DMS53 treated with DMSO at 0.1 percent for 48 hours (cell line): ENCODE data around the gene DNAH17.
A peak's percentile ranks its signal among the peaks of the same experiment; 100 is the strongest.

Source experiments
- DNase-seq: peaks from one replicate; lab custom pipeline; 2025; ENCODE audit not compliant: unreplicated experiment; lab: John Stamatoyannopoulos, UW

The DNAH17 gene

DNA sequence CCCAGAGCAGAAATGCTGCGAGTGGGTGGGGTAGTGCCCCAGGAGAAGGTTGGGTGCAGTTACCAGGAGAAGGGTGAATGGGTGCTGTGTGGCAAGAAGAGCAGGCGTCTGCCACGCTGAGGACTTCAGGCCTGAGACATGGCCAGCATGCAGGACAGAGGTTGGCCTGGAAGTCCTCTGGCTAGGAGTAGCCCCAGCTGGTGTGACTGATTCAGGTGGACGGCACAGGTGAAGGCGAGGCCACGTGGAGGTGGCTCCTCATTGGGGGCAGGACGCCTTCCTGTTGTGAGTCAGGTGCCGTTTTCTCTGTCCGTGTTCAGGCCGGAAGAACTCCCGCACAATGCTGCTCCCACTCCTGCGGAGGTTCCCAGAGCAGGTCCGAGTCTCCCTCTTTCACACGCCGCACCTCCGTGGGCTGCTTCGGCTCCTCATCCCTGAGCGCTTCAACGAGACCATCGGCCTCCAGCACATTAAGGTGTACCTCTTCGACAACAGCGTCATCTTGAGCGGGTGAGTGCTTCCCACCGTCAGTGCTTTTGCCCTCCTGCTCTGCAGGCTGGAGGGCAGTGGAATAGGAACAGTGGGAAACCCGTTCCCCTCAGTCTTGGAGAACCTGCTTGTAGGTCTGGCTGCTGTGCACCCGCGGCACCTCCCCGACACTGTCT is 178.0 kb downstream of the DNAH17 start:
- DNase-seq = peak; percentile 68

GRCh38 chr17:78398390-78398789 is 178.8 kb downstream of the DNAH17 start:
- DNase-seq = no peak

DNA sequence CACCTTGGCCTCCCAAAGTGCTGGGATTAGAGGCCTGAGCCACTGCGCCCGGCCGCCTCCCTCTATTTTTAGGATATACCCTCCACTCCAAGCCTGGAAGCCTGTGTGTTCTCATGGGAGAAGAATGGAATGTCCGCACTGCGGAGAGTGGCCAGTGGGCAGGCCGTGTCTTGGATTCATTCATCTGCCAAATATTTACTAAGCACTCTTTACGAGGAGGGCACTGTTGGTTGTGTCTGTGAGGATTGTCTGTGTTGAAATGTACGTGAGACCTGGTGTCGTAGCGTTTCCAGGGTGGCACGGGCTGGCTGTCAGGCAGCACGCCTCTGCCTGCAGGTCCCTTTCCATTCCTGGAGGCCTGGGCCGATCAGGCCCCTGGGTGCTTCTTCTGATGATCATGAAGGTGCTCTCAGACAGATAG is 179.5 kb downstream of the DNAH17 start:
- DNase-seq = peak; percentile 69

- DNase-seq = no peak
These were observed 180.5 kb downstream of the DNAH17 start for GRCh38 chr17:78396441-78397337.

DNA sequence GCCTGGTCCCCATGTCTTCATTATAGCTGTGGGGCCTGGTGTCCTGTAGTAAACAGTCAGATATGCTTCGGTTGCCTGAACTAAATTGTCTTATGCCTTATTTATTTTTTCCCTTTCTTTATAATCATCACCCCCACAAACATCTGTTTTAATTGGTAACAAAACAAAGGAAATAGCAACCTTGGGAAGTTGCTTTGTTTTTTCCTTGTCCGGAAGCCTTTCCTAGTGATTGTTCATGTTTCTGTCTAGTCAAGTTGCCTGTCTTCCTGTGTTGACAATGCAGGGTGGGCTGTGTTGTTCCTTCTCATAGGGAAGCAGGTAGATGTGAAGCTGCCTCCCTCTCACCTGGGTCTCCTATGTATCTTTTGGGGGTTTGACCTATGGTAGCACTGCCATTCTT is 182.0 kb downstream of the DNAH17 start:
- DNase-seq = no peak

GRCh38 chr17:78394209-78394608 is 183.0 kb downstream of the DNAH17 start:
- peak; percentile 98 for DNase-seq

DNA sequence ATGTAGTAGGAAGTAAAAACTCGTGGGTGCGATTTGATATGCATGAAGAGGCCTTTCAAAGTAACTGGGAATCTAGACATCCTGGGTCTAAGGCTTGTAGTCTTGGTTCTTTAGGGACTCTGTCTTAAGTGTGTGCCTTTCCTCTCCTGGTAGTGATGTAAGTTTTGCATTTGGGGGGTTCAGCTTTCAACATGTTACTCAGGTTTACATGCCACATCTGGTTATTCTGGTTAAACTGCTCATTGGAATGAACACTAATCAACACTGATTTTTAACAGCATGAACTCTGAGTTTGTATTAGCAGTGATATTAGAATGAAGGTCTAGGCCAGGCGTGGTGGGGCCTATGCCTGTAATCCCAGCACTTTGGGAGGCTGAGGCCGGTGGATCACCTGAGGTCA is 183.6 kb downstream of the DNAH17 start:
- no peak for DNase-seq

- no peak for DNase-seq
These were observed 184.9 kb downstream of the DNAH17 start for GRCh38 chr17:78392295-78392694.

DNA sequence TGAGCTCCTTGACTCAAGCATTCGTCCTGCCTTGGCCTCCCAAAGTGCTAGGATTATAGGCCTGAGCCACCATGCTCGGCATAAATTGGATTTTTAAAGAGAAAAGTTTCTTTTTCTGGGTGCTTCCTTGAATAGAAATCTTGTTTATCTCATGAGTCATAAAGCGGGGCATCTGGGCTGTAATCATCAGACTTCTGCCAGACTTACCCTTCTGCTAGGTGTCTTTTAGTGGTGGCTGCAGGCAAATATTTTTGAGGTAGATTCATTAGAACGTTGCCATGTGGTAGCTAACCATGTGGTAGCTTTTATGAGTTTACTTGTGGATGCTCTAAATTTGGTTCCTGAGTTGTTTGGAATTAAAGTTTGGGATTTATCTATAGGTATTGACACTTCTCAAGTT is 185.4 kb downstream of the DNAH17 start:
- DNase-seq = no peak

- DNase-seq = no peak
These were observed 186.2 kb downstream of the DNAH17 start for GRCh38 chr17:78391051-78391431.

DNA sequence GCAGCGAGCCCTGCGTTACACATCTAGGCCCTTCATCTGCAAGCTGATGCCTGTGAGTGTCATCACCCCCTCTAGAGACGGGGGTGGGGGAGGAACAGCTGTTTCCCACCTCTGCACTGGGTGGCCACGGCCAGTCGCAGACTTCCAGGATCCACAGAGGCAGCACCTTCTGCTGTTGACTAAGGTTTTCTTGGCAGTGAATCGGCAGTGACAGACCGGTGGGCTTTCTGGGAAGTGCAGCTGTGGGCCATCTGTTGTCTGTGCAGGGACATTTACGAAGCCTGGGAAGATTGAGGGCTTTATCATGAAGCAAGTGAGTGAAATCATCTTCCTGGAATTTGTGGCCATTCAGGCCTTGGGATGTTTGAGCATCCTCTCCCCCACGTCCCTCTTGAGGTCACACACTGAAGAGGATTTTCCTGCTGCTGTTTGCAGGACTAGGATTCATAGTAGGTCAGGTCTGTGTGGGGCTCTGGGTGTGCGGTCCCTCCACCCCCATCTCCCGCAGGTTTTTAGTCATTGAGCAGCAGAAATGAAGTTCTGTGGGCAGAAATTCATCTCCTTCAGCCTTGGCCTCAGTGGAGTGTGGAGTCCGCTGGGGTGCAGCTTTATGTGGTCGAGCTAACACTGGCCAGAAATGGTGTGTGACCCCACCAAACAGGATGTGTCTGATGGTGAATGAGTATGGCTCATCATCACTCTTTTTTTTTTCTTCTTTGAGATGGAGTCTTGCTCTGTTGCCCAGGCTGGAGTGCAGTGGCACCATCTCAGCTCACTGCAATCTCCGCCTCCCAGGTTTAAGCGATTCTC is 186.8 kb downstream of the DNAH17 start:
- DNase-seq = no peak

DNA sequence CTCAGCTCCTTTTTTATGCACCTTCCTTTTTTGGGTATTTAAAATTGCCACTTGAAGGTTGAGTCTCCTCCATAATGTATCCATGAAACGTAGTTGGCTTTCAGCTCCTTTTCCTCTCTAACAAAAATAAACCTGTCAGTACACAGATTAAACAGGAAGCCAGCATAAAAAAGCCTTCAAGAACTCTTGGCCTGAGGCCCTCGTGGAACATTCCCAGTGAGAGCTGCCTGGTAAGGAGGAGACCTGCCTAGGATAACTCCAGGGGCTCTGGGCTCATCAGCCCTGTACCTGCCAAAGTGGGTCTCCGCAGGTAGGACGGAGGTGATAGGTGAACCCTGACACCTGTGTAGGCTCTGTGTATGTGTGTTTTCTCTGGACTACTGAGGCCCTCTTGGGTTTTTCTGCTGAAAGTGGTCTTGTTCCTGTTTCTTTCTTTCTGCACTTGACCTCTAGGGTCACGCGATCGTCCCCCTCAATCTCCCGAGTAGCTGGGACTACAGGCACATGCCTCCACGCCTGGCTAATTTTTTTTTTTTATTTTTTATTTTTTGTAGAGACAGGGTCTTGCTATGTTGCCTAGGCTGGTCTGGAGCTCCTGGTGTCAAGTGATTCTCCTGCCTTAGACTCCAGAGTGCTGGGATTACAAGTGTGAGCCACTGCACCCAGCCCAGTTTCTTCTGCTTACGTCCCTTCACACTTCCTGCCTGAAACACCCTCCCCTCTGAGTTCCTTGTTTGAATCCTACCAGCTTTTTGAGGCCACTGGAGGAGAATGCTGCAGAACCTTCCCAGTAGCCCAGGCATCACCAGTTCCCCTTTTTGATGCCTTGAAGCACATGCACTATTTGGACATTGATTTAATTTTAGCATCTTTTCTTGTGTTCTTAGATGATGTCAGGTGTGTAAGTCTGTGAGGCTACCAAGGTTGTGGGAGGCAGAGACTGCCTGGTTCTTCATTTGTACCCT is 188.9 kb downstream of the DNAH17 start:
- DNase-seq = no peak

GRCh38 chr17:78384479-78385175 is 192.6 kb downstream of the DNAH17 start:
- no peak for DNase-seq

DNA sequence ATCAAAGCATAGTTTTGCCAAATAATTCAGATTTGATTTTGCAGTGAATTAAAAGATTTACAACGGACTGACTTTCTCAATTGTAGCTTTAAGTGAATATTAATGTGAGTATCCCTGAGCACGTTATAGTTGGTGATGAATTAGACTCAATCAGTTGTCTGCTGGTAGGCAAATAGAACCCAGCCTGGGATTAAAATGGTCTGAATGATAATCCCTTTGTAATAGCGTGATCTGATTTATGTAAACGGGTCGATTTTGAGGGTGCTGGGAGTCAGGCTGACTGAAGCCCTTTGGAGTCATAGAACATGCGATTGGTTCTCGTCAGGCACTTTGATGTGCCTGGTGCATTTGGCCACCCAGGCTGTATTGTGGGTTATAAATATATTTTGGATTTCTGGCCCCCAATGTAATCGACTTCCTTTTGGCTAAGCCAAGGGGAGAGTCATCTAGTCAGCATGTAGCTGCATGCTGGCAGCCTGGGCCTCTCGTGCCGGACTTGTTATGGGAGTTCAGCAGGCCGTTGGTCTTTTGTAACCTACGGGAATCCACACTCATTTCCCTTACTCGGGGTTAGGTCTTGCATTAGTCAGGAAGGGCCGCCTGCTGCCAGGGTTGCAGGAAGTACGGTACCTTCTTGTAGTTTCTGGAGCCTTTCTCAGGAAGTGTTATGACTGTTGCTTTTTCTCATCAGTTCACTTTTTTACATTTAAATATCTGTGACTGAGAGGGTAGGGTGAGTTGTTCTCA is 193.3 kb downstream of the DNAH17 start:
- DNase-seq = no peak

- DNase-seq = no peak
These were observed 195.5 kb downstream of the DNAH17 start for GRCh38 chr17:78381601-78382232.

DNA sequence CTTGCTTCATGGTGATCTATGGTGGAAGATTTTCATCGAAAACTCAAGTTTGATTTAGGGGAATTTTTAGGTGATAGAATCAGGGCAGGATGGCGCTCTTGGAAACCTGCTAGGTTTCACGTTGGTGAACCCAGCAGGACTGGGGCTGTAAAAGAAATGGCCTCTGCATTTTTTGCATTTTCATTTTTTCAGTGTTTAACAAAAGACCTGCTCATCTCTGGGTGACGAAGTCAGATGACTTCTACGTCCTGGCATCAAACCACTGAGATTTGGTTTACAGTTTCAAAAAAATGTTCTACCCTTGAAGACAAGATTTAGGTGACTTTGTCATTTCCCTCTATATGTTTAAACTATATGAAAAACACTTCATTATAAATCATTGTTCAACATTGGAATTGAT is 196.8 kb downstream of the DNAH17 start:
- DNase-seq = no peak

DNA sequence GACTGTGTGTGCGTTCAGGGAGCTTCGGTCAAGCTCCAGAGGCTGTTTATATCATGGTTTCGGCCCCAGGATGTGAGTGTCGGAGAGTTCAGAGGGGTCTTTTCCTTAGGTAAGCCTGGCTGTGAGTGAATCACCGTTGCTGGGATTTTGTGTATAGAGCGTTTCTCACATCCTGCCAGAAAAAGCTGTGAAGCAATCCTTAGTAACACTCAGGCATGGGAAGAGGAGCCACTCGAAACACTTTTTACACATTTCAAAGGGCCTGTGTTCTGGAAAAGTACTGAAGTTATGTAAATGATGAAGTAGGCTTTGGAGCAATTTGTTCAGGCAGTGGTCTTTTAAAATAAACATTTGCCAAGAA is 198.1 kb downstream of the DNAH17 start:
- peak; percentile 12 for DNase-seq

GRCh38 chr17:78378225-78379130 is 198.7 kb downstream of the DNAH17 start, which contains the start of gene PGS1:
TSS of gene PGS1 (plus strand) at chr17:78378649. CDS start at chr17:78378666, 17 bp downstream.
- peak; percentile 65 for DNase-seq
